GM23248 (cell line): ENCODE data around the gene ANAPC1. TPM values are rescaled to one million over a fixed set of nuclear protein-coding genes. Genes with fewer than 3 reads are reported as not detected.
"Not testable (repeated sequence)": the region's sequence is repeated elsewhere in the genome, so short reads cannot be mapped to it uniquely, and the experiment has no call there.

Source experiments
- DNase-seq: peaks from one replicate; pipeline ENCODE4 v3.0.0-alpha.2; 2015
- H2AFZ ChIP-seq: fragments of 200-600 bp; sonication (generic); 2 replicates; pipeline ENCODE4 v1.6.1; 2016; ENCODE audit warnings: antibody characterized with exemption
- H3F3A ChIP-seq: fragments of 200-600 bp; sonication (generic); 2 replicates; pipeline ENCODE4 v1.6.1; 2016; ENCODE audit warnings: mild to moderate bottlenecking, antibody characterized with exemption, mixed run types; ENCODE audit not compliant: insufficient read depth
- H3K27ac ChIP-seq: fragments of 200-600 bp; sonication (generic); 2 replicates; pipeline ENCODE4 v1.5.1; 2016; ENCODE audit warnings: mild to moderate bottlenecking
- H3K27me3 ChIP-seq: fragments of 200-600 bp; sonication (generic); replicated peaks from 2 replicates; pipeline ENCODE4 v1.6.1; 2016; ENCODE audit warnings: mild to moderate bottlenecking; ENCODE audit not compliant: insufficient read depth
- H3K36me3 ChIP-seq: fragments of 200-600 bp; sonication (generic); 2 replicates; pipeline ENCODE4 v1.6.1; 2016; ENCODE audit warnings: low read depth, mild to moderate bottlenecking
- H3K4me1 ChIP-seq: fragments of 200-600 bp; sonication (generic); 2 replicates; pipeline ENCODE4 v1.6.1; 2016; ENCODE audit warnings: mild to moderate bottlenecking; ENCODE audit not compliant: insufficient read depth
- H3K4me2 ChIP-seq: fragments of 200-600 bp; sonication (generic); one replicate; pipeline ENCODE4 v1.6.1; 2016; ENCODE audit warnings: mild to moderate bottlenecking; ENCODE audit not compliant: unreplicated experiment
- H3K4me3 ChIP-seq: fragments of 200-600 bp; sonication (generic); 2 replicates; pipeline ENCODE4 v1.5.1; 2016; ENCODE audit warnings: mild to moderate bottlenecking
- H3K79me2 ChIP-seq: fragments of 200-600 bp; sonication (generic); 2 replicates; pipeline ENCODE4 v1.6.1; 2016; ENCODE audit warnings: mild to moderate bottlenecking; ENCODE audit not compliant: insufficient read depth
- H3K9ac ChIP-seq: fragments of 200-600 bp; sonication (generic); 2 replicates; pipeline ENCODE4 v1.6.1; 2016; ENCODE audit warnings: mild to moderate bottlenecking
- H3K9me2 ChIP-seq: fragments of 200-600 bp; sonication (generic); 2 replicates; pipeline ENCODE4 v1.6.1; 2016; ENCODE audit warnings: mixed run types, mild to moderate bottlenecking, moderate library complexity; ENCODE audit not compliant: insufficient read depth
- H3K9me3 ChIP-seq: fragments of 200-600 bp; sonication (generic); one replicate; pipeline ENCODE4 v1.6.1; 2017; ENCODE audit warnings: low read depth
- H4K20me1 ChIP-seq: fragments of 200-600 bp; sonication (generic); 2 replicates; pipeline ENCODE4 v1.6.0; 2016; ENCODE audit not compliant: insufficient read depth
- WGBS, 2 experiments: methylation state at CpG; one replicate each; pipeline ENCODE4 v1.1.6; 2015 to 2017; ENCODE audit warnings: low lambda C conversion rate in 2 of 2, low coverage in 1 of 2; ENCODE audit errors: missing lambda C conversion rate in 2 of 2; 5-methylcytosine and 5-hydroxymethylcytosine counted together
- in situ Hi-C: fragments of 300-500 bp; cut with MboI; formaldehyde crosslinking; loops from 2 replicates; pipeline ENCODE4 v1.15.0; 2020
- microRNA-seq: library from miRNA; unstranded; fragments of <30 nt; microRNA quantifications from one replicate; pipeline ENCODE4, GENCODE V29; 2016; ENCODE audit warnings: borderline number of aligned reads
- polyA plus RNA-seq: library from polyadenylated mRNA; unstranded; fragments of >200 nt; fragmentation: Nextera tagmentation; extraction: Ambion mirVana; gene quantifications from 2 replicates; pipeline ENCODE4 v1.2.1, GENCODE V29; 2016
- small RNA-seq: library from RNA; depleted of rRNA; stranded (forward); fragments of <200 nt; gene quantifications from one replicate; pipeline ENCODE3, GENCODE V24; 2014; ENCODE audit warnings: low read depth, low replicate concordance
- total RNA-seq: library from RNA; depleted of rRNA; stranded (reverse); fragments of >200 nt; shearing (Covaris generic); gene quantifications from 2 replicates; pipeline ENCODE4 v1.2.3, GENCODE V29; 2014; rRNA removed

ANAPC1 gene
- total and polyA plus RNA-seq, 2 experiments from 2014 or later = 11.3 to 26.5 TPM

- H3K9me3 ChIP-seq, H3K4me3 ChIP-seq, H3F3A ChIP-seq, H3K27ac ChIP-seq, H3K79me2 ChIP-seq, H3K36me3 ChIP-seq, H3K4me2 ChIP-seq, DNase-seq, H3K4me1 ChIP-seq, in situ Hi-C loops, H2AFZ ChIP-seq, H3K9ac ChIP-seq, H3K9me2 ChIP-seq, H4K20me1 ChIP-seq, H3K27me3 ChIP-seq: not testable (repeated sequence)
- WGBS, 2 experiments = 57 to 58% methylated on average over 9 to 11 of the region's 16 CpGs
Observed at GRCh38 chr2:111727611-111728110, 156.3 kb downstream of the ANAPC1 start.

- H3K4me3 ChIP-seq, H3K4me1 ChIP-seq, H3K27ac ChIP-seq, H3K9me2 ChIP-seq, in situ Hi-C loops, H3K9ac ChIP-seq, H3K27me3 ChIP-seq, H3K79me2 ChIP-seq, H4K20me1 ChIP-seq, H3K9me3 ChIP-seq, H3K36me3 ChIP-seq, H3F3A ChIP-seq, H3K4me2 ChIP-seq, H2AFZ ChIP-seq: not testable (repeated sequence)
- 91 to 100% methylated on average over 2 to 3 of the region's 6 CpGs for WGBS, 2 experiments
- peak; percentile 41 for DNase-seq
Observed at GRCh38 chr2:111725742-111726141, 158.3 kb downstream of the ANAPC1 start.

GRCh38 chr2:111719610-111720009 lies 164.4 kb downstream of the ANAPC1 start:
- not testable (repeated sequence) for H3K9me3 ChIP-seq, H3K9me2 ChIP-seq, H3K36me3 ChIP-seq, H4K20me1 ChIP-seq, H2AFZ ChIP-seq, H3K4me2 ChIP-seq, H3K4me1 ChIP-seq, H3K27me3 ChIP-seq, H3K79me2 ChIP-seq, H3F3A ChIP-seq, H3K4me3 ChIP-seq, H3K27ac ChIP-seq, DNase-seq, H3K9ac ChIP-seq
- 78% methylated on average over 4 to 6 of the region's 9 CpGs for WGBS, 2 experiments
- in situ Hi-C loops = loop anchor here (25.0 kb wide), 1 partner anchor 907 kb away; no protein-coding TSS in a partner anchor

Small RNA genes within 50 kb of the gene (microRNA-seq; reads per million reads assigned to microRNA genes)
- gene MIR4771-2 = not detected

Small RNA genes within 50 kb of the gene (small RNA-seq; reads per million reads assigned to genes)
- gene MIR4771-2 = not detected
- not detected for gene RN7SL297P

Other genes starting within 250 kb of the ANAPC1 start
- under 0.01 TPM in 1 of 2 replicates, not detected in the other for gene MERTK, start 14.4 kb upstream of the ANAPC1 start, total RNA-seq
- gene MERTK, start 14.4 kb upstream of the ANAPC1 start, polyA plus RNA-seq = not detected in 2 replicates
- gene TMEM87B, start 171.1 kb upstream of the ANAPC1 start, total RNA-seq = 42.4 and 46.9 TPM in 2 replicates
- gene TMEM87B, start 171.1 kb upstream of the ANAPC1 start, polyA plus RNA-seq = 27.8 and 32.1 TPM in 2 replicates